GM18499 (cell line): ENCODE data around the gene ALKAL2.

Source experiments
- ATAC-seq: cut with Tn5 transposase; IDR thresholded peaks from one replicate; pipeline ENCODE4 v1.9.1; 2021; ENCODE audit warnings: moderate number of reproducible peaks; ENCODE audit not compliant: insufficient read depth, unreplicated experiment

The ALKAL2 gene

DNA sequence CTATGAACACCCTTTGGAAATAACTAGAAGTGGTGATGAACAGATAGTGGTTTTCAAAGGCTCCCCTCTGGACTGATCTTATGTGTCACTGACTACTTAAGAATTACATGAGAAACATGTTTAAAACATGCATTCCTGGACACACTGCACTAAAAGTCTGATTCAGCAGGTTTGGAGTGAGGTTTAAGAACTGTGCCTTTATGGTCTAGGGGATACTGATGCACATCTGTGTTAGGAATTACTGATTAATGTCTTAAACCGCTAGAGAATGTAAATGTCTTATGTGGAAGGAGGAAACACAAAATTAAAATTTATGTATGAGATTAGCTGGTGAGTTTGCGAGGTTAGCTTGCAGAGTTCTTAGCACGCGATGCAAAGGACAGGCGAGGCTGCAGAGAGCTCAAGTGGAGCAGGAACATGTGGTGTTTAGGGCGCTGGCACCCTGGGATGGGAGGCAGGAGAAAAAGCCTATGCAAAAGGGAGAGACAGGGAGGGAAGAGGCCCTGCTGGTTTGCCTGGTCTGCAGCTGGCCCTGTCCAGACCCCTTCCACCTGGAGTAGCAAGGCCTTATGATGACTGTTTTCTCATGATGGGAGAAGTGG, 35.8 kb downstream of the ALKAL2 start:
- no peak for ATAC-seq

DNA sequence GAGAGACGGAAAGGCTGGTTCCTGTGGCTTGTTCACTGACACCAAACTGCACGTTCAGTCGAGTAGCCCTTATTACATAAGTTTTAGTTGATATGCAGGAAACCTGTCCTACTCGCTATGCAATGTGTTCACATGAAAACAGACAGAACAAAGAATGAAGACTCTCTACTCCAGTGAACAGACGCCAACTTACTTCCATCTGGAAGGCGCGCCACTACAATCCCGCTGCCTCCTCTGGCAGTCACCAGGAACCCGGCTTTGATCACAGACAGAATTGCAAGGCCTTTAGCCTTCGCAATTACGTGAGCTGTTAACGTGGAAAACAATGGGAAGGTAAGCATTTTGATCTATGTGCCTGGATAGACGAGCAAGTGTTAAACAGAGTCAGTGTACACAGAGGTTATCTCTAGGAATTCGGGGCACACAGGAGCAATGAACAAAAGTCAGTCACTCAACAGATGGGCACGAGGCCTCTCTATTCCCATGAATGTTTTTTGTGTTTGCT, 38.3 kb downstream of the ALKAL2 start:
- ATAC-seq = no peak

DNA sequence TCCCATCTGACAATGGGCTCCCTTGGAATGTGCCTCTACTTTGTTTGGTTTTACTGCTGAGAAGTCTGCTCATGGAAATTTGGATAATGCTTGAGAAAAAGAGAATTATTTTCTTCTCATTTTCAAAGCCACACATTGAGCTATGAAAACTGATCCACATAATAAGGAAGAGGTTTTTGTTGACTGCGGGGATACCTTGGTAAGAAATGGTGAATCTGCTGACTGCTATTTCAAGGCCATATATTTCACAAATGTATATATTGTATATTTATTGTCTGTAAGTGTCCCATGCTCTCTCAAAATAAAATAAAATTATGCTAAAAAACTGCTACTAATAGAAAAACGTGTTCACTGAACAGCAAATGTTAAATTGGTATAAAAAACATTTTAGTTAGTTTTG, 39.2 kb downstream of the ALKAL2 start:
- no peak for ATAC-seq

DNA sequence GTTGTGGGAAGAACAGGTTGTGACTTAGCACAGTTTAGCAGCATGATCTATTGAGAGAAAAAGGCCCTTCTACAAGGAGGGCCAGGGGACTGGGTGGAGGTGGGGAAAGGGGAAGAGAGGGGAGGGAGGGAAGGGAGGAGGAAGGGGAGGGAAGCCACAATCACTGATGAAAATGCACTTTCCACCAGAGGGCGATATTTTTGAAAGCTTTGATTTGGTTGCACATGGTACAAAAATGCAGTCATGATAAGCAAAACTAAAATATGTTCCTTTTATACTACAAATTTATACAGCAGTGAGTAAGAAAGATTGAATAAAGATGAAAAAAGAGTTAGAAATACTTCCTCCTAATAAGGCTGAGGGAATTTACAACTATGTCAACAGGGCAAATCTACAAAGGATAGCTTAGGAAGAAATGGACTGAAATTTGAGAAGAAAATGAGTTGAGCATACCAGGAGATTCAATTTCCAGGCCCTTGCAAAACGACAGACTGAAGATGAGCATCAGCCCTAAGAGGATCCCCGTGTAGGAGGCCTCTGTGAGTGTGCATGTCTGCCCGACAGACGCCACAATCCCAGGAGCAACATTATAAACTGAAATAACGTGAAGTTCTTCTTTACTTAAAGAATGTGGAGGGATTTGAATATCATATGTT, 41.3 kb downstream of the ALKAL2 start:
- ATAC-seq = no peak

DNA sequence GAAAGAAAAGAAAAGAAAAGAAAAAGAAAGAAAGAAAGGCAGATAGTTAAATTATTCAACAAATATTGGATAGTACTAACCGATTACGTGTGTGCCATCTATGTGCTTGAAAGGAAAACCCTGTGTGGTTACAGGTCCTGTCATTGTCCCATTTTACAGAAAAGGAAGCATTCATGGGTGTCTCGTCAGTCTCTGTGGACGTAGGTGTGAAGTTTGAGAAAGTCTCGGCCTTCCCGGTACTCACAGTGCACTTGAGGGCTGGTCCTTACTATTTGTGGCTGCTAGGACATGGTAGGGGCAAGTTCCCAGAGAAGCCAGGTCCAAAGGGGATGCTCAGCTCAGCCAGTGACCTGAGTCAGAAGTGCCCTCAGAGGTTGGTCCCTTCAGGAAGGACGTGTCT, 43.3 kb downstream of the ALKAL2 start:
- no peak for ATAC-seq

DNA sequence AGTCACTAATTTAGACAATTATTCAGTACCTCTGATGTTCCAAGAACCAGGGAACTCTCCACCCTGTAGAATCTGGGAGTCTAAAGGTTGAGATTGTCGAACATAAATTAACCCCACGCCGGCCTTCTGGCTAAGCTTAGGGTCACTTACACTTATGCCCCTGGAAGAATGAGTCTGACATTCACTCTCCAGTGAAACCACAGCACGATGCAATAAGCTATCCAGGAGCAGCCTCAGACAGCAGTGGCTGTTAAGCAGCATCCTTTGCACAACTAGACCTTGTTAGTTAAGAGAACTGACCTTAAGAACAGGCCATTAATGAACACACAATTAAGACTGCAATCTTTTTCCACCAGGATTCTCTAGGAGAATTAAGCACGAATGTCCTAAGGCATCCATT, 49.0 kb downstream of the ALKAL2 start:
- no peak for ATAC-seq

DNA sequence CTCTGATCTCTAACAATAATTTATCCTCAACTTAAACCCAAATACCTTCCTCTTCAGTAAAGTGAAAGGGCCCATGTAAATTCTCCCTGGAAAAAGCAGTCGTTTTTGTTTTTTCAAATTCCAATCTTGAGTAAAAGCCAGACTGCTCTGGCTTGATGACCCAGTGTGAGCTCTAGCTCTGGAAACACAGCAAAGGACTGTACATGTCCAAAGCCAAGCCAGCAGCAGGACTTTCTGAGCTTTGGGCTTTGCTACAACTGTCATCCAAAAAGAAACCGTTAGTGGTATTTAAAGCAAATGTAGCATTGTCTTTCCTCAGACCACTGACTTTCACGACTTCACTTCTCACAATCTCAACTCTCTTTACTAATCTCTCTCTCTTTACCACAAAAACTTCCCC, 49.5 kb downstream of the ALKAL2 start:
- no peak for ATAC-seq

DNA sequence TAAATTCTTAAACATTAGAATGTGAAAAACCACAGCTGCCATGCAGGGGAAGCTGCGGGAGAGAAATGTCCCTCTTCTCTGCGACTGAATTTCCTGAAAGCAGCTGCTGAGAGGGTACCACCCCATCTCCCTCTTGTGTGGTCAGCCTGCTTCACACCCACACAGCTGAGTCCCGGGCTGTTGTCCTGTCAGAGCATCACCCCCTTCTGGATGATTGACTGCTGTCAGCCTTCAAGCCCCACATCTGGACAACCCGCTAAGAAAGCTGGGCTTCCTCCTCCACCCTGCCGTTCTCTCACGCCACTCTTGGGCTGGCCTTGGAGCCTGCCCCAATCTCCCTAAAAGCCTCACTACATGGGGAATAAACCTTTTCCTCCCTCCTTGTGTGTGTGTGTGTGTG, 50.0 kb downstream of the ALKAL2 start:
- no peak for ATAC-seq

DNA sequence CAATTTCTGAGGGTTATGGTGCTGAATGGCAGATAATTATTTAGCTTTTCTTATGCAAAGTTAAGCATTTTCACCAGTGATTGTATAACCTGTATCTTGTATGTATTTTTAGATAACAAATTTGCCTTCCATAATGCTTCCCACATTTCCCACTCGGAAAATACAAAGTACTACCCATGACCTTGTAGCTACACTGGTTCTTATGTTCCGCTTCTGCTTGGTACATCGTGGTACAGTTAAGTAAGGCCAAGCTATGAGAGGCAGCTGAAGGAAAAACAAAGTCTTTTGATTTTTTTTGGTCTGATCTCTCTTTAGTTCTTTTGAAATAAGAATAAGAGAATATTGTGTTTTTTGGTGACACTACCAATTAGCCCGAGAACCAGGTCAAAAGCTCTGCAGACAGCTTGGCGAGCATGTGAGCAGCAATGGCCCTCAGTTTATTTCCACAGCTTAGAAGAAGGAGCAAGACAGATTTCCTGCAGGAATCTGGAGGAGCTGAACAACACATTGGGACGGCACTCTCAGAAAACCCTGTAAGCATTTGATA, 50.8 kb downstream of the ALKAL2 start:
- ATAC-seq = no peak

DNA sequence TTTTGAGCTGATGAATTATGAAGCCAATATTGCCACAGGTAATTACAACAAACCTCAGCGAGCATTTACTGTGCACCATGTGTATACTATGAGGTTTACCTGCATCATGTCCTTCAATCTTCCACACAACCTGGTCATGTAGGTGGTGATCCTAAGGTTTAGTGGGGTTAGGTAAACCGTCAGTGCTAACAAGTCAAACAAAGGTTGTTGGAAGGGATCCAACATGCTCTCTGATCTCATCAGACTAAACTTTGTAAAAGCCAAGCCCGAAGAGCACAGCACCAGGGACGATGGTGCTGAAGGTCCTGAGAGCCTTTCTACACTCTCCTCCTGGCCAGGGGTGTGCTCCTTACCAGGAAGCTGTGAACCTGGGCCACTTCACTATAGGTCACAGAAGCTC, 53.5 kb downstream of the ALKAL2 start:
- ATAC-seq = no peak

DNA sequence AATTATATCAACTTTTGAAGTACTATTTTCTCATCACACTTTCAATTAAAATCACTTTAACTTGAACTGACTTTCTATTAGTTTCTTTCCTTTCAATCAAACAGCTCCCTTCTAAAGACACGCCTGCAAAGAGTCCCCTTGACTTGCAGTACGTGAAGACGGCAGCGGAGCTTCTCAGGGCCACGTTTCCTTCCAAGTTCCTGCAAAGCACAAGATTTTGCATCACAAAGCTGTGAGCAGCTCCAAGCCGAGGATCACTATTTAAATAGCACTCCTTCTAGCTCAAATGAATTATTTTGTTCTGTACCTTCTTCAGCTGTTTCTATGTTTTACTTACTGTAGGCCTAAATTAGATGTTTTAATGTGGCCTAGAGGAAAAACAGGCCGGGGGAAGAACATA, 54.9 kb downstream of the ALKAL2 start:
- no peak for ATAC-seq

DNA sequence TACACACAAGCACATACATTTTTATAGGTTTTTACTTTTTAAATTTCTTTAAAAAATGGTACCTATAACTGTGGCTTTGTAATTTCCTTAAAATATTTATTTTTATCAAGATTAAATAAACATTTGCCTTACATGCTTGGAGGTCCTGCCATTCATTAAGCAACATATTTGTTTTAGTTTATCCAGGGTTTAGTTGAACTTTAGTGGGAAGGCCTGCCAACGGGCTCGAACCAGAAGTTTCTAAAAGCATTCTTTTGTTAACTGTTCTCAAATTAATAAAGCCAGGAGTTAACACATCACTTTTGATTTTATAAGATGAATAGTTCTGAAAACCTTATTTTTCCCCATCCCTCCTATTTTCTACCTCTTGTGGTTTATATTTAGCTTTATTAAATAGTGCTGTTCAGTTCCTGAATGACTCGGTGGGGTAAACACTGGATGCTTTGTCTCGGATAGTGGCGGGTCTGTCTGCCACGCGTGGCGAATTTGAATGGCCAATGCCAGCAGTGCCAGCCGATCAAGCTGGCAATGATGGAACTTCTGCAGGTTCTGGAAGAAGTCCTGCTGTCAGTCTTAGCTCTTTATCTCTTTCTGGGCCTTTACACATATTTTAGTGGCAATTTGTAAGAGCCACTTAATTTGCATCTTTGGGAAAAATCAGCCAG, 56.2 kb downstream of the ALKAL2 start:
- ATAC-seq = no peak
